ENCODE results near the gene ASTN1.

GRCh38 chr1:176857632-176858031, 306.9 kb downstream of the ASTN1 start:
- TF ChIP-seq ZNF548 (tag by site-specific recombination; IDR thresholded peaks at IDR 0.05) (no peak), CTCF (tag by site-specific recombination; IDR thresholded peaks at IDR 0.05) (no peak), ZBTB8A (tag by site-specific recombination; IDR thresholded peaks at IDR 0.05) (no peak), ZNF184 (tag by site-specific recombination; IDR thresholded peaks at IDR 0.05) (no peak), ZNF274 (IDR thresholded peaks at IDR 0.05; ENCODE audit: low read length) (no peak), ZNF274 (tag by site-specific recombination; IDR thresholded peaks at IDR 0.05; ENCODE audit: borderline replicate concordance) (no peak), ZNF621 (tag by site-specific recombination; IDR thresholded peaks at IDR 0.05) (no peak), ZNF324 (tag by site-specific recombination; IDR thresholded peaks at IDR 0.05) (no peak), ZBTB20 (tag by site-specific recombination; IDR thresholded peaks at IDR 0.05) (no peak), ZNF624 (tag by site-specific recombination; IDR thresholded peaks at IDR 0.05) (no peak)
- TF ChIP-seq, protein P1, sequence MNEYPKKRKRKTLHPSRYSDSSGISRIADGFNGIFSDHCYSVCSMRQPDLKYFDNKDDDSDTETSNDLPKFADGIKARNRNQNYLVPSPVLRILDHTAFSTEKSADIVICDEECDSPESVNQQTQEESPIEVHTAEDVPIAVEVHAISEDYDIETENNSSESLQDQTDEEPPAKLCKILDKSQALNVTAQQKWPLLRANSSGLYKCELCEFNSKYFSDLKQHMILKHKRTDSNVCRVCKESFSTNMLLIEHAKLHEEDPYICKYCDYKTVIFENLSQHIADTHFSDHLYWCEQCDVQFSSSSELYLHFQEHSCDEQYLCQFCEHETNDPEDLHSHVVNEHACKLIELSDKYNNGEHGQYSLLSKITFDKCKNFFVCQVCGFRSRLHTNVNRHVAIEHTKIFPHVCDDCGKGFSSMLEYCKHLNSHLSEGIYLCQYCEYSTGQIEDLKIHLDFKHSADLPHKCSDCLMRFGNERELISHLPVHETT (tag by site-specific recombination; IDR thresholded peaks at IDR 0.05): no peak
- TF ChIP-seq, protein P2, sequence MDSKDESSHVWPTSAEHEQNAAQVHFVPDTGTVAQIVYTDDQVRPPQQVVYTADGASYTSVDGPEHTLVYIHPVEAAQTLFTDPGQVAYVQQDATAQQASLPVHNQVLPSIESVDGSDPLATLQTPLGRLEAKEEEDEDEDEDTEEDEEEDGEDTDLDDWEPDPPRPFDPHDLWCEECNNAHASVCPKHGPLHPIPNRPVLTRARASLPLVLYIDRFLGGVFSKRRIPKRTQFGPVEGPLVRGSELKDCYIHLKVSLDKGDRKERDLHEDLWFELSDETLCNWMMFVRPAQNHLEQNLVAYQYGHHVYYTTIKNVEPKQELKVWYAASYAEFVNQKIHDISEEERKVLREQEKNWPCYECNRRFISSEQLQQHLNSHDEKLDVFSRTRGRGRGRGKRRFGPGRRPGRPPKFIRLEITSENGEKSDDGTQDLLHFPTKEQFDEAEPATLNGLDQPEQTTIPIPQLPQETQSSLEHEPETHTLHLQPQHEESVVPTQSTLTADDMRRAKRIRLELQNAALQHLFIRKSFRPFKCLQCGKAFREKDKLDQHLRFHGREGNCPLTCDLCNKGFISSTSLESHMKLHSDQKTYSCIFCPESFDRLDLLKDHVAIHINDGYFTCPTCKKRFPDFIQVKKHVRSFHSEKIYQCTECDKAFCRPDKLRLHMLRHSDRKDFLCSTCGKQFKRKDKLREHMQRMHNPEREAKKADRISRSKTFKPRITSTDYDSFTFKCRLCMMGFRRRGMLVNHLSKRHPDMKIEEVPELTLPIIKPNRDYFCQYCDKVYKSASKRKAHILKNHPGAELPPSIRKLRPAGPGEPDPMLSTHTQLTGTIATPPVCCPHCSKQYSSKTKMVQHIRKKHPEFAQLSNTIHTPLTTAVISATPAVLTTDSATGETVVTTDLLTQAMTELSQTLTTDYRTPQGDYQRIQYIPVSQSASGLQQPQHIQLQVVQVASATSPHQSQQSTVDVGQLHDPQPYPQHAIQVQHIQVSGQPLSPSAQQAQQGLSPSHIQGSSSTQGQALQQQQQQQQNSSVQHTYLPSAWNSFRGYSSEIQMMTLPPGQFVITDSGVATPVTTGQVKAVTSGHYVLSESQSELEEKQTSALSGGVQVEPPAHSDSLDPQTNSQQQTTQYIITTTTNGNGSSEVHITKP (tag by site-specific recombination; IDR thresholded peaks at IDR 0.05): no peak
